Gastrocnemius medialis (tissue), 4 donors: ENCODE measurements around the gene SP6.
A peak's percentile ranks its signal among the peaks of the same experiment; 100 is the strongest.

Experiments
- CTCF ChIP-seq, 5 experiments: fragments of 450-650 bp in 3 of 5; fragments of 200-600 bp in 2 of 5; sonication (generic) in 2 of 5; IDR thresholded peaks in 4 of 5; conservative IDR thresholded peaks in 1 of 5; 1 replicate in 4 of 5; 2 replicates in 1 of 5; pipeline ENCODE4 v1.5.1; 2016 to 2019; ENCODE audit warnings: antibody characterized with exemption in 5 of 5, mild to moderate bottlenecking in 3 of 5, moderate library complexity in 3 of 5
- POLR2A ChIP-seq, 2 donors: fragments of 450-650 bp; IDR thresholded peaks; one replicate each; pipeline ENCODE4 v1.6.1; 2017; ENCODE audit warnings: antibody characterized with exemption in 2 of 2, mild to moderate bottlenecking in 2 of 2, moderate library complexity in 2 of 2

DNA sequence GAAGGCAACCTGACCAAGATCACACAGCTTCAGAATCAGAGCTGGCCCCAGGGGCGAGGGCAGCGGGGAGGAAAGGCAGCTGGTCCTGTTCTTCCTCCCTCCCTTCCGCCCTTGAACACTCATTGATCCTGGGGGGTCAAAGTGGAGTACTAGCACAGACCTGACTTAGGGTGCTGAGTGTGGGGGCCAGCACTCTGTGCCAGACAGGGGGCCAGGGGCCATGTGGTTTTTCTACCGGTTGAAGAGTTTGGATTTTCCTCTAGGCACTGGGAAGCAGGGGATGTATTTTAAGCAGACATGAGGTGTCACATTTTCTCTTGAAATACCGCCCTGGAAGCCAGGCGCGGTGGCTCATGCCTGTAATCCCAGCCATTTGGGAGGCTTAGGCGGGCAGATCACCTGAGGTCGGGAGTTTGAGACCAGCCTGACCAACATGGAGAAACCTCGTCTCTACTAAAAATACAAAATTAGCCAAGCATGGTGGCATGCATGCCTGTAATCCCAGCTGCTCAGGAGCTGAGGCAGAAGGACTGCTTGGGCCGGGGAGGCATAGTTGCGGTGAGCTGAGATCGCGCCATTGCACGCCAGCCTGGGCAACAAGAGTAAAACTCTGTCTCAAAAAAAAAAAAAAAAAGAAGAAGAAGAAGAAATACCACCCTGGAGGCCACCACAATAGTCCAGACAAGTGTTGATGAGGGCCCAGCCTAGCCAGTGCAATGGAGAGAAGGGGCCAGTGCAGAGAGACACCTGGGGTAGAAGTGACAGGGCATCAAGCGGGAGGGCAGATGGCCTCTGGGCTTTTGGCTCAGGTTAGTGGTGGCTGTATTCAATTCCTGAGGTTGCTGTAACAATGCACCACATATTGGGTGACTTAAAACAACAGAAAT lies 44.7 kb downstream of the SP6 start:
- TF ChIP-seq CTCF (IDR thresholded peaks at IDR 0.05 in 4 of 5, conservative IDR thresholded peaks at IDR 0.05 in 1 of 5) (no peak), POLR2A (IDR thresholded peaks at IDR 0.05) (peak in 1 of 2 donors; percentile 30)
